Endothelial cell of umbilical vein (primary cell): ENCODE results near the gene RBM4. TPM values are rescaled to one million over a fixed set of nuclear protein-coding genes. Genes with fewer than 3 reads are reported as not detected.

Source experiments
- BruUV-seq: library from RNA; stranded (reverse); fragments of 400-500 nt; replicated peaks from 2 replicates; lab custom pipeline; 2021; lab: Mats Ljungman, UMichigan
- CTCF ChIA-PET: fragments of 300-600, 350-600 bp; sonication (Branson Sonifier 250); formaldehyde crosslinking; loops from one replicate; lab custom pipeline; 2021; ENCODE audit warnings: antibody characterized with exemption, inconsistent platforms; lab: Charles Lee
- POLR2A ChIA-PET: fragments of 300-600, 350-600 bp; sonication (Branson Sonifier 250); formaldehyde crosslinking; loops from one replicate; lab custom pipeline; 2021; ENCODE audit warnings: antibody characterized with exemption, inconsistent platforms; lab: Charles Lee
- DNase-seq: peaks from one replicate; pipeline ENCODE4 v3.0.0-alpha.2; 2011; ENCODE audit warnings: low read depth, low spot score
- FAIRE-seq: peaks from 2 replicates; lab custom pipeline; 2011; peaks lifted over from hg19 to GRCh38; lab: Jason Lieb, UNC
- H2AFZ ChIP-seq: 2 replicates; pipeline ENCODE4 v1.6.0; 2012; ENCODE audit warnings: low read depth, low read length, control low read depth, inconsistent platforms
- H3K27ac ChIP-seq: 2 replicates; pipeline ENCODE4 v1.5.1; 2011; ENCODE audit warnings: low read depth, mild to moderate bottlenecking, control low read depth, low read length, moderate library complexity; ENCODE audit not compliant: insufficient read depth
- H3K27me3 ChIP-seq, 2 experiments: 2 replicates each; pipeline versions ENCODE4 v1.6.0 to v1.6.1; 2011; ENCODE audit warnings: low read length in 2 of 2, mixed read lengths in 1 of 2; ENCODE audit not compliant: control insufficient read depth in 2 of 2, insufficient read depth in 2 of 2
- H3K36me3 ChIP-seq, 2 experiments: 2 replicates in 1 of 2; 3 replicates in 1 of 2; pipeline ENCODE4 v1.5.1; 2011; ENCODE audit warnings: low read length in 2 of 2, mild to moderate bottlenecking in 1 of 2, moderate library complexity in 1 of 2; ENCODE audit not compliant: control insufficient read depth in 2 of 2, insufficient read depth in 2 of 2; ENCODE audit errors: extremely low read depth in 1 of 2
- H3K4me1 ChIP-seq: 3 replicates; pipeline ENCODE4 v1.5.1; 2011; ENCODE audit warnings: mild to moderate bottlenecking, low read length; ENCODE audit not compliant: control insufficient read depth, insufficient read depth; ENCODE audit errors: extremely low read depth
- H3K4me2 ChIP-seq: 2 replicates; pipeline ENCODE4 v1.6.1; 2011; ENCODE audit warnings: low read length, control low read depth, mixed read lengths; ENCODE audit not compliant: insufficient read depth
- H3K4me3 ChIP-seq, 3 experiments: fragments of 200-600 bp in 1 of 3; sonication (generic), shearing (Covaris generic) in 1 of 3; replicated peaks in 1 of 3; 2 replicates each; pipeline ENCODE4 v1.5.1; 2011 to 2016; ENCODE audit warnings: control low read depth in 3 of 3, low read length in 3 of 3, mild to moderate bottlenecking in 2 of 3, inconsistent platforms in 1 of 3, low read depth in 1 of 3, moderate library complexity in 1 of 3; ENCODE audit not compliant: insufficient read depth in 1 of 3
- H3K79me2 ChIP-seq: 2 replicates; pipeline ENCODE4 v1.6.0; 2012; ENCODE audit warnings: low read length, inconsistent platforms; ENCODE audit not compliant: control insufficient read depth, insufficient read depth
- H3K9ac ChIP-seq: replicated peaks from 2 replicates; pipeline ENCODE3; 2011; ENCODE audit warnings: low read length, control low read depth; ENCODE audit not compliant: insufficient read depth; ENCODE audit errors: extremely low read depth
- H3K9me1 ChIP-seq: replicated peaks from 3 replicates; pipeline ENCODE4 v1.6.0; 2011; ENCODE audit warnings: mild to moderate bottlenecking, low read length; ENCODE audit not compliant: control insufficient read depth, insufficient read depth; ENCODE audit errors: extremely low read depth
- H3K9me3 ChIP-seq: replicated peaks from 2 replicates; pipeline ENCODE4 v1.5.1; 2012; ENCODE audit warnings: low read length, inconsistent platforms; ENCODE audit not compliant: control insufficient read depth, insufficient read depth
- H4K20me1 ChIP-seq: replicated peaks from 2 replicates; pipeline ENCODE3; 2011; ENCODE audit warnings: mild to moderate bottlenecking, low read length; ENCODE audit not compliant: control insufficient read depth, insufficient read depth; ENCODE audit errors: extremely low read depth
- CTCF ChIP-seq, 2 donors: IDR thresholded peaks; 1 replicate in 1 of 2; 2 replicates in 1 of 2; pipeline ENCODE4 v1.5.1; 2011; ENCODE audit warnings: low read length in 2 of 2, mild to moderate bottlenecking in 2 of 2, moderate library complexity in 2 of 2, control low read depth in 1 of 2, inconsistent platforms in 1 of 2, low read depth in 1 of 2; ENCODE audit not compliant: insufficient read depth in 1 of 2; ENCODE audit errors: extremely low read depth in 1 of 2
- EZH2 ChIP-seq: IDR thresholded peaks from 2 replicates; pipeline ENCODE4 v1.6.1; 2012; ENCODE audit warnings: borderline replicate concordance, low read depth, mild to moderate bottlenecking, moderate library complexity, low read length, inconsistent platforms; ENCODE audit not compliant: severe bottlenecking
- FOS ChIP-seq: IDR thresholded peaks from 2 replicates; pipeline ENCODE4 v1.6.1; 2011; ENCODE audit warnings: mild to moderate bottlenecking, low read length, moderate library complexity, borderline replicate concordance; ENCODE audit not compliant: insufficient read depth
- GATA2 ChIP-seq: IDR thresholded peaks from 2 replicates; pipeline ENCODE4 v1.7.0; 2011; ENCODE audit warnings: low read depth, mild to moderate bottlenecking, moderate library complexity, mixed read lengths, low read length; ENCODE audit not compliant: insufficient read length, insufficient read depth
- JUN ChIP-seq: IDR thresholded peaks from 2 replicates; pipeline ENCODE4 v1.6.1; 2011; ENCODE audit warnings: borderline replicate concordance, low read depth; ENCODE audit not compliant: insufficient read length, insufficient read depth
- MAX ChIP-seq: IDR thresholded peaks from 2 replicates; pipeline ENCODE4 v1.6.1; 2011; ENCODE audit not compliant: insufficient read depth, insufficient read length
- MYC ChIP-seq: IDR thresholded peaks from one replicate; pipeline ENCODE4 v1.6.1; 2011; ENCODE audit warnings: mild to moderate bottlenecking, low read depth, low read length
- POLR2A ChIP-seq: IDR thresholded peaks from 2 replicates; pipeline ENCODE4 v1.6.1; 2012; ENCODE audit warnings: low read depth, mild to moderate bottlenecking, control low read depth, low read length
- POLR2AphosphoS5 ChIP-seq: IDR thresholded peaks from 2 replicates; pipeline ENCODE4 v1.6.1; 2012; ENCODE audit warnings: low read depth, mild to moderate bottlenecking, control low read depth, low read length, moderate library complexity; ENCODE audit not compliant: insufficient read depth
- dilution Hi-C: fragments of 300-500 bp; cut with MboI; formaldehyde crosslinking; loops from one replicate; pipeline ENCODE4 v1.15.0; 2019; ENCODE audit warnings: low sequenced_read_pairs; ENCODE audit not compliant: extremely low pct_ligation_motif_present
- intact Hi-C: fragments of 100-400 bp; cut with micrococcal nuclease; formaldehyde crosslinking; loops from one replicate; pipeline ENCODE4 v1.10.0; 2022
- polyA plus RNA-seq, 4 experiments: library from polyadenylated mRNA; depleted of rRNA in 3 of 4; stranded (reverse) in 3 of 4; unstranded in 1 of 4; fragments of >200 nt; gene quantifications; 2 replicates each; pipeline versions ENCODE4 v1.2.1 to v1.2.3, GENCODE V29; 2011 to 2012; ENCODE audit warnings: missing spikeins in 1 of 4
- total RNA-seq: library from RNA; stranded (reverse); gene quantifications from 2 replicates; pipeline ENCODE4 v1.2.3, GENCODE V29; 2021

The RBM4 gene
- total and polyA plus RNA-seq, 2 donors (not counting 3 experiments of a cell fraction or from before 2014, with no cell fraction given): 153 to 361 TPM

- H3K9me1 ChIP-seq: no peaks in the 10 kb centered on the region
- H3K9me3 ChIP-seq: no peaks in the 10 kb centered on the region
- no peaks in the 10 kb centered on the region for H3K79me2 ChIP-seq
- H3K27ac ChIP-seq: no peak overlapping the region
- no peaks in the 10 kb centered on the region for H3K27me3 ChIP-seq
- DNase-seq (no peak), FAIRE-seq (no peak)
- H3K4me1 ChIP-seq: no peaks in the 10 kb centered on the region
- no peak overlapping the region for H3K4me2 ChIP-seq
- H4K20me1 ChIP-seq: no peaks in the 10 kb centered on the region
- ChIA-PET CTCF (no interaction called here), POLR2A (no interaction called here)
- intact Hi-C loops: no loop called here
- H3K4me3 ChIP-seq: no peak overlapping the region
- H3K9ac ChIP-seq: no peak overlapping the region
- dilution Hi-C loops: no loop called here
- no TSS peak for BruUV-seq
- no peak overlapping the region for H2AFZ ChIP-seq
- no peak for TF ChIP-seq MAX
- TF ChIP-seq GATA2: no peak
- no peak for TF ChIP-seq FOS
- TF ChIP-seq POLR2AphosphoS5: no peak
- TF ChIP-seq EZH2: no peak
- no peak for TF ChIP-seq POLR2A
- no peak for TF ChIP-seq JUN
- TF ChIP-seq CTCF (IDR thresholded peaks at IDR 0.05; ENCODE audit: extremely low read depth in 1 of 2, insufficient read depth in 1 of 2, low read depth in 1 of 2, low read length in 2 of 2): no peak
- TF ChIP-seq MYC: no peak
- H3K36me3 ChIP-seq: peaks cover 0 to 6% of the 10 kb centered on the region in 2 experiments
Measured at GRCh38 chr11:66598993-66599392, 39.5 kb upstream of the RBM4 start.
